Measurements from ENCODE around the gene ATP5IF1.

Gene ATP5IF1

GRCh38 chr1:28278763-28279162 lies 42.8 kb downstream of the ATP5IF1 start:
- in situ Hi-C loops (cut with HindIII; ENCODE audit: low sequenced_read_pairs), result no loop called here
- no peak overlapping the region for H3K4me3 ChIP-seq (ENCODE audit: low read depth, low read length)
- DNase-seq (ENCODE audit: low read depth), result no peak
- TF ChIP-seq CTCF (IDR thresholded peaks at IDR 0.05; ENCODE audit: low read depth, low read length, missing control alignments), result no peak

- in situ Hi-C loops (cut with HindIII; ENCODE audit: low sequenced_read_pairs), result no loop called here
- DNase-seq (ENCODE audit: low read depth), result no peak
- TF ChIP-seq CTCF (IDR thresholded peaks at IDR 0.05; ENCODE audit: low read depth, low read length, missing control alignments), result no peak
- H3K4me3 ChIP-seq (ENCODE audit: low read depth, low read length), result no peak overlapping the region
Observed at GRCh38 chr1:28279721-28280120, 43.8 kb downstream of the ATP5IF1 start.

- H3K4me3 ChIP-seq (ENCODE audit: low read depth, low read length), result no peak overlapping the region
- no peak for TF ChIP-seq CTCF (IDR thresholded peaks at IDR 0.05; ENCODE audit: low read depth, low read length, missing control alignments)
- DNase-seq (ENCODE audit: low read depth), result no peak
- in situ Hi-C loops (cut with HindIII; ENCODE audit: low sequenced_read_pairs), result no loop called here
Observed at GRCh38 chr1:28280501-28280900, 44.6 kb downstream of the ATP5IF1 start.

- DNase-seq (ENCODE audit: low read depth), result no peak
- H3K4me3 ChIP-seq (ENCODE audit: low read depth, low read length), result no peak overlapping the region
- TF ChIP-seq CTCF (IDR thresholded peaks at IDR 0.05; ENCODE audit: low read depth, low read length, missing control alignments), result no peak
- in situ Hi-C loops (cut with HindIII; ENCODE audit: low sequenced_read_pairs), result no loop called here
Observed at GRCh38 chr1:28280977-28281381, 45.1 kb downstream of the ATP5IF1 start.

GRCh38 chr1:28281608-28282425 lies 45.9 kb downstream of the ATP5IF1 start:
- no peak for DNase-seq (ENCODE audit: low read depth)
- H3K4me3 ChIP-seq (ENCODE audit: low read depth, low read length), result no peak overlapping the region
- TF ChIP-seq CTCF (IDR thresholded peaks at IDR 0.05; ENCODE audit: low read depth, low read length, missing control alignments), result no peak
- in situ Hi-C loops (cut with HindIII; ENCODE audit: low sequenced_read_pairs), result no loop called here

GRCh38 chr1:28282426-28283407 lies 46.8 kb downstream of the ATP5IF1 start:
- TF ChIP-seq CTCF (IDR thresholded peaks at IDR 0.05; ENCODE audit: low read depth, low read length, missing control alignments), result no peak
- in situ Hi-C loops (cut with HindIII; ENCODE audit: low sequenced_read_pairs), result no loop called here
- no peak overlapping the region for H3K4me3 ChIP-seq (ENCODE audit: low read depth, low read length)
- DNase-seq (ENCODE audit: low read depth), result no peak

Data from astrocyte of the cerebellum (primary cell).